Mesothelial cell of epicardium (in vitro differentiated cells): ENCODE results near the gene CNNM4. TPM values are rescaled to one million over a fixed set of nuclear protein-coding genes. Genes with fewer than 3 reads are reported as not detected.
A peak's percentile ranks its signal among the peaks of the same experiment; 100 is the strongest.

Experiments
- DNase-seq, 2 experiments: peaks; one replicate each; pipeline ENCODE4 v3.0.0; 2021; ENCODE audit warnings: low spot score in 2 of 2; ENCODE audit not compliant: unreplicated experiment in 2 of 2
- H3K27ac Mint-ChIP-seq: 2 replicates; pipeline ENCODE4 v1.8.0; 2021; ENCODE audit warnings: mixed read lengths
- H3K27me3 Mint-ChIP-seq: 2 replicates; pipeline ENCODE4 v1.8.0; 2021; ENCODE audit warnings: low read depth, mixed read lengths
- H3K36me3 Mint-ChIP-seq: 2 replicates; pipeline ENCODE4 v1.8.0; 2021; ENCODE audit warnings: mixed read lengths
- H3K4me1 Mint-ChIP-seq: 2 replicates; pipeline ENCODE4 v1.8.0; 2021; ENCODE audit warnings: mixed read lengths
- H3K4me3 Mint-ChIP-seq: 2 replicates; pipeline ENCODE4 v1.8.0; 2021; ENCODE audit warnings: mild to moderate bottlenecking, moderate library complexity, mixed read lengths
- H3K9me3 Mint-ChIP-seq: 2 replicates; pipeline ENCODE4 v1.8.0; 2021; ENCODE audit warnings: mixed read lengths
- total RNA-seq: library from RNA; stranded (reverse); gene quantifications from 3 replicates; pipeline ENCODE4 v1.2.1, GENCODE V29; 2021
- TF ChIP-seq, protein P1 (sequence below): fragments of 200-600 bp; sonication (generic); IDR thresholded peaks from one replicate; pipeline ENCODE4 v1.5.0; 2021; ENCODE audit warnings: antibody characterized with exemption; ENCODE audit not compliant: unreplicated experiment

CNNM4 gene
- total RNA-seq, 1 donor from 2014 or later = 20.0 TPM

GRCh38 chr2:96819128-96819875 lies 58.6 kb downstream of the CNNM4 start:
- H3K36me3 Mint-ChIP-seq = peaks cover 4% of the 10 kb centered on the region
- no peak overlapping the region for H3K27ac Mint-ChIP-seq
- DNase-seq = no peak
- no peaks in the 10 kb centered on the region for H3K27me3 Mint-ChIP-seq
- TF ChIP-seq, protein P1, sequence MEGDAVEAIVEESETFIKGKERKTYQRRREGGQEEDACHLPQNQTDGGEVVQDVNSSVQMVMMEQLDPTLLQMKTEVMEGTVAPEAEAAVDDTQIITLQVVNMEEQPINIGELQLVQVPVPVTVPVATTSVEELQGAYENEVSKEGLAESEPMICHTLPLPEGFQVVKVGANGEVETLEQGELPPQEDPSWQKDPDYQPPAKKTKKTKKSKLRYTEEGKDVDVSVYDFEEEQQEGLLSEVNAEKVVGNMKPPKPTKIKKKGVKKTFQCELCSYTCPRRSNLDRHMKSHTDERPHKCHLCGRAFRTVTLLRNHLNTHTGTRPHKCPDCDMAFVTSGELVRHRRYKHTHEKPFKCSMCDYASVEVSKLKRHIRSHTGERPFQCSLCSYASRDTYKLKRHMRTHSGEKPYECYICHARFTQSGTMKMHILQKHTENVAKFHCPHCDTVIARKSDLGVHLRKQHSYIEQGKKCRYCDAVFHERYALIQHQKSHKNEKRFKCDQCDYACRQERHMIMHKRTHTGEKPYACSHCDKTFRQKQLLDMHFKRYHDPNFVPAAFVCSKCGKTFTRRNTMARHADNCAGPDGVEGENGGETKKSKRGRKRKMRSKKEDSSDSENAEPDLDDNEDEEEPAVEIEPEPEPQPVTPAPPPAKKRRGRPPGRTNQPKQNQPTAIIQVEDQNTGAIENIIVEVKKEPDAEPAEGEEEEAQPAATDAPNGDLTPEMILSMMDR = no peak
- no peak overlapping the region for H3K4me3 Mint-ChIP-seq
- peaks cover 70% of the 10 kb centered on the region for H3K4me1 Mint-ChIP-seq
- H3K9me3 Mint-ChIP-seq = no peaks in the 10 kb centered on the region

DNA sequence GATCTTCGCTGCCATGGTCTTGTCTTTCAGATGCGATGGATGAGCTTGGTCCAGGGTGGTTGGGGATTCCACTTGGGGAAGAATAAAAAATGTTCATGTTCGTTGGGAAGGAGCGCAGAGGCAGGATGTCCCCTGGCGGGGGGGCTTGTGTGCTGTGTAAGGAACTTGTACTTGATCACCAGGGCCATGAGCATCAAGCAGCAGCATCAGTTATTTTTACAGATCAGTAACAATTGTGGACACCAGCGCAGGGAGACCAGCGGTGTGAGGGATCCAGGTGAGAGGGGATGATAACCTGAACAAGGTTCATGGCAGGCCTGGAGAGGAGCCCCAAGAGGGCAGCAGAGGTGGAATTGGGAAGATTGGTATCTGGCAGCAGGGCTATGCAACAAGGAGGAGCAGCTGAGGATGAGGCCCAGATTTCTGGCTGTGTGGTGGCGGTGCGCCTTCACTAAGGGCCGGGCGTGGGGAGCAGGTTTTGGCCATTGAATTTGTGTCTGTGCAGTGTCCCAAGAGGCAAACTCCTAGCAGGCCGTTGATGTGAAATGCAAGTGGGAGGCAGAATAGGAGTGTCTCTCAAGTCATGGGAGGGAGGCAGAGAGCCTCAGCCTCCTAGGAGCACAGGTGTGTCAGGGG lies 59.3 kb downstream of the CNNM4 start:
- H3K4me1 Mint-ChIP-seq = peaks cover 74% of the 10 kb centered on the region
- no peaks in the 10 kb centered on the region for H3K27me3 Mint-ChIP-seq
- no peak overlapping the region for H3K4me3 Mint-ChIP-seq

GRCh38 chr2:96821113-96821675 lies 60.5 kb downstream of the CNNM4 start:
- Mint-ChIP-seq H3K36me3 (peaks cover 6% of the 10 kb centered on the region), H3K27me3 (no peaks in the 10 kb centered on the region), H3K27ac (peak overlapping the region; percentile 1), H3K9me3 (no peaks in the 10 kb centered on the region), H3K4me3 (no peak overlapping the region), H3K4me1 (peaks cover 67% of the 10 kb centered on the region)
- TF ChIP-seq, protein P1 = no peak
- no peak for DNase-seq

More for the DNA sequence above, 59.3 kb downstream of the CNNM4 start:
- H3K27ac Mint-ChIP-seq = no peak overlapping the region
- no peaks in the 10 kb centered on the region for H3K9me3 Mint-ChIP-seq
- TF ChIP-seq, protein P1 = no peak
- peaks cover 6% of the 10 kb centered on the region for H3K36me3 Mint-ChIP-seq
- no peak for DNase-seq

- Mint-ChIP-seq H3K4me3 (no peak overlapping the region), H3K27me3 (no peaks in the 10 kb centered on the region), H3K27ac (peak overlapping the region; percentile 86), H3K9me3 (no peaks in the 10 kb centered on the region), H3K4me1 (peaks cover 59% of the 10 kb centered on the region), H3K36me3 (peaks cover 6% of the 10 kb centered on the region)
- DNase-seq = no peak
- TF ChIP-seq, protein P1 = no peak
Measured at GRCh38 chr2:96822786-96823185, 62.1 kb downstream of the CNNM4 start.

GRCh38 chr2:96823198-96823597 lies 62.5 kb downstream of the CNNM4 start:
- Mint-ChIP-seq H3K9me3 (no peaks in the 10 kb centered on the region), H3K4me3 (no peak overlapping the region), H3K27me3 (no peaks in the 10 kb centered on the region), H3K4me1 (peaks cover 55% of the 10 kb centered on the region), H3K27ac (peak overlapping the region; percentile 86), H3K36me3 (peaks cover 10% of the 10 kb centered on the region)
- TF ChIP-seq, protein P1 = no peak
- no peak for DNase-seq
